Measurements from ENCODE around the gene MXRA8.

- TF ChIP-seq CTCF (IDR thresholded peaks at IDR 0.05) = no peak
- TF ChIP-seq POLR2A (IDR thresholded peaks at IDR 0.05) = no peak
Measured at GRCh38 chr1:1314237-1314586, 44.1 kb downstream of the MXRA8 start.
